SU-DHL-6 (cell line): ENCODE data around the gene STUB1.
A peak's percentile ranks its signal among the peaks of the same experiment; 100 is the strongest.

ENCODE experiments used
- H2AFZ ChIP-seq: fragments of 200-600 bp; sonication (generic); 2 replicates; pipeline ENCODE4 v1.6.1; 2014; ENCODE audit warnings: low read depth, mild to moderate bottlenecking, moderate library complexity, mixed read lengths, antibody characterized with exemption, low read length; ENCODE audit not compliant: severe bottlenecking
- H3F3A ChIP-seq: fragments of 200-600 bp; shearing (Covaris generic); 2 replicates; pipeline ENCODE4 v1.6.0; 2016; ENCODE audit warnings: antibody characterized with exemption, mild to moderate bottlenecking; ENCODE audit not compliant: insufficient read depth
- H3K27ac ChIP-seq: fragments of 200-600 bp; sonication (generic); 2 replicates; pipeline ENCODE4 v1.5.1; 2016; ENCODE audit warnings: low read depth, mild to moderate bottlenecking, low read length, moderate library complexity, mixed read lengths
- H3K27me3 ChIP-seq: fragments of 200-600 bp; sonication (generic), shearing (Covaris generic); 2 replicates; pipeline ENCODE4 v1.6.0; 2014; ENCODE audit warnings: mild to moderate bottlenecking, low read length
- H3K36me3 ChIP-seq: fragments of 200-600 bp; sonication (generic); 2 replicates; pipeline ENCODE4 v1.6.1; 2014; ENCODE audit warnings: mild to moderate bottlenecking, low read length, mixed read lengths
- H3K4me2 ChIP-seq: fragments of 300-600, 200-600 bp; shearing (Covaris generic), sonication (generic); 2 replicates; pipeline ENCODE4 v1.6.0; 2014; ENCODE audit warnings: low read length, low read depth, mild to moderate bottlenecking; ENCODE audit not compliant: poor library complexity, severe bottlenecking
- H3K4me3 ChIP-seq: fragments of 200-600 bp; sonication (generic); 2 replicates; pipeline ENCODE4 v1.5.1; 2014; ENCODE audit warnings: antibody characterized with exemption, low read length, mild to moderate bottlenecking, mixed read lengths; ENCODE audit not compliant: insufficient read depth, poor library complexity, severe bottlenecking
- H3K79me2 ChIP-seq: fragments of 200-600 bp; sonication (generic); 2 replicates; pipeline ENCODE4 v1.6.1; 2014; ENCODE audit warnings: mild to moderate bottlenecking, low read length, moderate library complexity; ENCODE audit not compliant: insufficient read depth
- H3K9ac ChIP-seq: fragments of 200-600 bp; sonication (generic); 2 replicates; pipeline ENCODE4 v1.7.0; 2014; ENCODE audit warnings: mild to moderate bottlenecking, low read length
- H3K9me2 ChIP-seq: fragments of 200-600 bp; sonication (generic); replicated peaks from 2 replicates; pipeline ENCODE4 v1.6.1; 2014; ENCODE audit warnings: low read length; ENCODE audit not compliant: insufficient read depth
- H3K9me3 ChIP-seq: fragments of 200-600 bp; sonication (generic); 2 replicates; pipeline ENCODE4 v1.6.1; 2014; ENCODE audit warnings: low read length, mixed read lengths; ENCODE audit not compliant: insufficient read depth
- H4K20me1 ChIP-seq: fragments of 200-600 bp; sonication (generic); 2 replicates; pipeline ENCODE4 v1.6.1; 2014; ENCODE audit warnings: low read depth, mild to moderate bottlenecking, antibody characterized with exemption, low read length, moderate library complexity, mixed read lengths
- EZH2phosphoT487 ChIP-seq: fragments of 200-600 bp; sonication (generic), shearing (Covaris generic); conservative IDR thresholded peaks from 2 replicates; pipeline ENCODE4 v1.6.1; 2018; ENCODE audit warnings: mild to moderate bottlenecking, antibody characterized with exemption, low read length, moderate library complexity, mixed read lengths
- TF ChIP-seq, protein P1 (sequence below): fragments of 200-600 bp; sonication (generic); IDR thresholded peaks from one replicate; pipeline ENCODE4 v1.5.1; 2017; ENCODE audit warnings: antibody characterized with exemption, mild to moderate bottlenecking, low read length, moderate library complexity; ENCODE audit not compliant: insufficient read depth, poor library complexity, severe bottlenecking

STUB1 gene

DNA sequence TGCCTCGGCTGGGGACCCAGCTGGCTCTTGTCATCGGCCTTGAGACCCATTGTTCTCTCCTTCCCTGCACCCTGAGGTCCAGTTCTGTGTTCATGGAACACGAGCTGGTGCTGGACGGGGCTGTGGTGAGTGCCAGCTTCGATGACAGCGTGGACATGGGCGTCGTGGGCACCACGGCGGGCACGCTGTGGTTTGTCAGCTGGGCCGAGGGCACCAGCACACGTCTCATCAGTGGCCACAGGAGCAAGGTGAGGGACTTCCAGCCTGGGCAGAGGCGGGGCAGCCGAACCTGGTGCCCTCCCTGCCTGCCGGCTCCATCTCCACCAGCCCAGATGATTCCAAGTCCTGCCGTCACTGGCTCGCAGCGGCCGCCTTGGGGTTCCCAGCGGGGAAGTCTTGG, 17.6 kb upstream of the STUB1 start:
- Histone ChIP-seq H3K36me3 (no peaks in the 10 kb centered on the region), H2AFZ (no peak overlapping the region), H3K27me3 (no peaks in the 10 kb centered on the region)

DNA sequence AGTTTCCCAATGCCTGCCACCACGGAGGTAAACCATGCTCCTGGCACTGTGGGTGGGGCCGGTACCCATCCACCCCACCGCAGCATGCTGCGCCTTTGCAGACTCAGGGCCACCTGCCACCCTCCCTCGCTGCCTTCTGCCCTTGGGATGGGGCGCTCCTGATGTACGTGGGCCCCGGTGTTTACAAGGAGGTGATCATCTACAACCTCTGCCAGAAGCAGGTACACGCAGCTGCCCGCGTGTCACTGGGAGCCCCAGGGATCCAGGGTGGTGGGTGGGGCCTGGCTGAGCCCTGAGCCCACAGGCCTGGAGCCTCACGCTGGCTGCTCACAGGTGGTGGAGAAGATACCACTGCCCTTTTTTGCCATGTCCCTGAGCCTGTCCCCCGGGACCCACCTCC, 13.6 kb upstream of the STUB1 start:
- no peak overlapping the region for H3K9ac ChIP-seq
- H3K79me2 ChIP-seq: peaks cover 8% of the 10 kb centered on the region; the same call in 1 of the 2 replicates
- no peaks in the 10 kb centered on the region for H3K36me3 ChIP-seq
- no peak overlapping the region for H3K4me3 ChIP-seq
- H3F3A ChIP-seq: no peaks in the 10 kb centered on the region
- H3K9me2 ChIP-seq: no peaks in the 10 kb centered on the region
- H3K4me2 ChIP-seq: no peak overlapping the region
- H3K9me3 ChIP-seq: no peaks in the 10 kb centered on the region
- no peaks in the 10 kb centered on the region for H3K27me3 ChIP-seq
- H4K20me1 ChIP-seq: no peaks in the 10 kb centered on the region
- H2AFZ ChIP-seq: no peak overlapping the region
- no peak overlapping the region for H3K27ac ChIP-seq
- no peak for TF ChIP-seq EZH2phosphoT487
- TF ChIP-seq, protein P1, sequence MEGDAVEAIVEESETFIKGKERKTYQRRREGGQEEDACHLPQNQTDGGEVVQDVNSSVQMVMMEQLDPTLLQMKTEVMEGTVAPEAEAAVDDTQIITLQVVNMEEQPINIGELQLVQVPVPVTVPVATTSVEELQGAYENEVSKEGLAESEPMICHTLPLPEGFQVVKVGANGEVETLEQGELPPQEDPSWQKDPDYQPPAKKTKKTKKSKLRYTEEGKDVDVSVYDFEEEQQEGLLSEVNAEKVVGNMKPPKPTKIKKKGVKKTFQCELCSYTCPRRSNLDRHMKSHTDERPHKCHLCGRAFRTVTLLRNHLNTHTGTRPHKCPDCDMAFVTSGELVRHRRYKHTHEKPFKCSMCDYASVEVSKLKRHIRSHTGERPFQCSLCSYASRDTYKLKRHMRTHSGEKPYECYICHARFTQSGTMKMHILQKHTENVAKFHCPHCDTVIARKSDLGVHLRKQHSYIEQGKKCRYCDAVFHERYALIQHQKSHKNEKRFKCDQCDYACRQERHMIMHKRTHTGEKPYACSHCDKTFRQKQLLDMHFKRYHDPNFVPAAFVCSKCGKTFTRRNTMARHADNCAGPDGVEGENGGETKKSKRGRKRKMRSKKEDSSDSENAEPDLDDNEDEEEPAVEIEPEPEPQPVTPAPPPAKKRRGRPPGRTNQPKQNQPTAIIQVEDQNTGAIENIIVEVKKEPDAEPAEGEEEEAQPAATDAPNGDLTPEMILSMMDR: no peak

More for the DNA sequence above, 17.6 kb upstream of the STUB1 start:
- Histone ChIP-seq H3K27ac (no peak overlapping the region), H3K9me2 (no peaks in the 10 kb centered on the region), H3K9ac (no peak overlapping the region), H4K20me1 (no peaks in the 10 kb centered on the region), H3K79me2 (no peaks in the 10 kb centered on the region), H3F3A (no peaks in the 10 kb centered on the region), H3K4me2 (no peak overlapping the region), H3K9me3 (no peaks in the 10 kb centered on the region), H3K4me3 (no peak overlapping the region)
- TF ChIP-seq EZH2phosphoT487: no peak
- TF ChIP-seq, protein P1: no peak

DNA sequence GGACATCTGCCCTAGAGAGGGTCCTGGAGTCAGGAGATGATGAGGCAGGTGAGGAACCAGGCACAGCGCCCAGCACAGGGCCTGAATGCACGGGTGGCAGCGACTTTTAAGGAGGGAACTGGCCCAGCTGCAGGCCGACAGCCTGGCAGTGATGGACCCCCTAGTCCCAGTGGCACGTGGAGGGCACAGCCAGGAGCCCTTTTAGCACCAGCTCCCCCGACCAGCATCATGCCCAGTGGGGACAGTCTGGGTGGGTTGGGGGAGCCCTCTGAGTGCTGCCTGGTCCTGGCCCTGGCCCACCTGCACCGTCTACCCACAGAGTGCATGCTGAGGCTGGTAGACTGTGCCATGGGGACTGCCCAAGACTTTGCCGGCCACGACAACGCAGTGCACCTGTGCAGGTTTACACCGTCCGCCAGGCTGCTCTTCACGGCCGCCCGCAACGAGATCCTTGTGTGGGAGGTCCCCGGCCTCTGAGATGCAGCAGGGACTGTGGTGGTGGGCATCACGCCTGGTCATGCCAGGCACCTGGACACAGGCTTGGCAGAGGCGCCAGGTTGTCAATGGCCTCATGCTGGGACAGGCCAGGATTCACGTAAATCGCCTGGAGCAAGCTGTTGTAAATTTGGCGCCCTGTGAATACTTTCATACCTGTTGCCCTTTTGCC, 13.0 kb upstream of the STUB1 start:
- H3K36me3 ChIP-seq: no peaks in the 10 kb centered on the region
- TF ChIP-seq, protein P1: no peak
- no peak for TF ChIP-seq EZH2phosphoT487
- H3K9me2 ChIP-seq: no peaks in the 10 kb centered on the region
- no peaks in the 10 kb centered on the region for H3F3A ChIP-seq
- no peaks in the 10 kb centered on the region for H3K27me3 ChIP-seq
- H2AFZ ChIP-seq: no peak overlapping the region
- H3K79me2 ChIP-seq: peaks cover 8% of the 10 kb centered on the region; the same call in 1 of the 2 replicates
- no peaks in the 10 kb centered on the region for H4K20me1 ChIP-seq
- no peaks in the 10 kb centered on the region for H3K9me3 ChIP-seq
- H3K4me2 ChIP-seq: peak overlapping the region; percentile 26
- H3K4me3 ChIP-seq: no peak overlapping the region
- peak overlapping the region; percentile 96 for H3K9ac ChIP-seq
- no peak overlapping the region for H3K27ac ChIP-seq
